HG02763 (cell line): Measurements from ENCODE around the gene TMEM154.
A peak's percentile ranks its signal among the peaks of the same experiment; 100 is the strongest.

Source experiments
- ATAC-seq: cut with Tn5 transposase; IDR thresholded peaks from one replicate; pipeline ENCODE4 v1.9.1; 2021; ENCODE audit warnings: mild to moderate bottlenecking, moderate library complexity; ENCODE audit not compliant: unreplicated experiment

TMEM154 gene

DNA sequence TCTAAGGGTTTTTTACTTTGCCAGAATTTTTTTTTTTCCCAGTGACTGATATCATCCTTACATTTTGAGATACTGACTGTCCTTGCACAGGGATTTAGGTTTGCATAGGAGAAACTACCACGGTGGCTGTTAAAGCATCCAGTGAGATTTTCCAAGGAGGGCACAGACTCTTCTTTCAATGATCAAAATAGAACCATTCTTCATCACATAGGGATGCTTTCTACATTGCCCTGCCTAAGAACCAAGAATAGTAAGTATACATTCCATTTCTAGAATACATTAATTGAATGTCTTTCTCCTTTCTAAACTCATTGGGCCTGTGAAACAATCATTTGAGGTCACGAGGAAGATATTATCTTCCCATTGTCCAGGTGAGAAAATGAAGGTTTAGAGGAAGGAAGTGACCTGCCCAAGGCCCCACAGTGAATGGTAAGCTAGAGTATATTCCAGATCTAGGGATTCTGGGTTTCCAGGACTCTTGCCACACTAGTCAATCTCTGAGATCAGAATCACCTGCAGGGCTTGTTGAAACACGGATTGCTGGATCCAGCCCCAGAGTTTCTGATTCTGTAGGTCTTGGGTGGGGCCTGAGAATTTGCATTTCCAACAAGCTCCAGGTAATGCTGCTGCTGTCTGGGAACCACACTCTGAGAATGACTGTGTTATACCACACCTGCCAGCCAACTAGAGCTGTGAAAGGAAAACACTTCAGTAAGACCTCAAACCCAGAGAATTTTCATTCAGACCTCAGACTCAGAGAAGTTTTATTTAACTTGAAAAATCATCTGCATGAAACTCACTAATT is 17.7 kb upstream of the TMEM154 start:
- no peak for ATAC-seq

DNA sequence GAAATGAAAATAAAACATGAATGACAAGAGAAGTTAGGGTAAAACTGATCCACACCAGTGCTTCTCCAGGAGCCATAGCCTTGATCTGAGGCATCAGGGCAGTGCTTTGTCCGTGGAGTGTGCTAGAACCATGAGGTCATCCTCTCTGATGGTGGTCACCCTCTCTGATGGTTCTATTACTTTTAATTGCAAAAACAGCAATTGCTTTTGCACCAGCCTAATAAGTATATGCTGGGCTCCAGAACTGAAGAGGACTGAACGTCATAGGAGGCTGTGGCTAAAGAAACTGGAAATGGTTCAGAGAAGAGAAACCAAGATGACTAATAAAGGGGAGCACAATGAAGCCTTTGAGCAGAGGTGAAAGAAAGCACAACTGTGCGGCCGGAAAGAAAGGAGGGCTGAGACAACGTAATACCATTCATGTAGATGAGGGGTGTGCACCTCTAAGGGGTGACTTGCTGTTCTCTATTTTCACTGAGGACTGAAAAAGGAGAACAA is 17.0 kb upstream of the TMEM154 start:
- peak; percentile 97 for ATAC-seq

- ATAC-seq: no peak
Measured at GRCh38 chr4:152693871-152694270, 14.1 kb upstream of the TMEM154 start.

- ATAC-seq: no peak
Measured at GRCh38 chr4:152691761-152692160, 12.0 kb upstream of the TMEM154 start.

DNA sequence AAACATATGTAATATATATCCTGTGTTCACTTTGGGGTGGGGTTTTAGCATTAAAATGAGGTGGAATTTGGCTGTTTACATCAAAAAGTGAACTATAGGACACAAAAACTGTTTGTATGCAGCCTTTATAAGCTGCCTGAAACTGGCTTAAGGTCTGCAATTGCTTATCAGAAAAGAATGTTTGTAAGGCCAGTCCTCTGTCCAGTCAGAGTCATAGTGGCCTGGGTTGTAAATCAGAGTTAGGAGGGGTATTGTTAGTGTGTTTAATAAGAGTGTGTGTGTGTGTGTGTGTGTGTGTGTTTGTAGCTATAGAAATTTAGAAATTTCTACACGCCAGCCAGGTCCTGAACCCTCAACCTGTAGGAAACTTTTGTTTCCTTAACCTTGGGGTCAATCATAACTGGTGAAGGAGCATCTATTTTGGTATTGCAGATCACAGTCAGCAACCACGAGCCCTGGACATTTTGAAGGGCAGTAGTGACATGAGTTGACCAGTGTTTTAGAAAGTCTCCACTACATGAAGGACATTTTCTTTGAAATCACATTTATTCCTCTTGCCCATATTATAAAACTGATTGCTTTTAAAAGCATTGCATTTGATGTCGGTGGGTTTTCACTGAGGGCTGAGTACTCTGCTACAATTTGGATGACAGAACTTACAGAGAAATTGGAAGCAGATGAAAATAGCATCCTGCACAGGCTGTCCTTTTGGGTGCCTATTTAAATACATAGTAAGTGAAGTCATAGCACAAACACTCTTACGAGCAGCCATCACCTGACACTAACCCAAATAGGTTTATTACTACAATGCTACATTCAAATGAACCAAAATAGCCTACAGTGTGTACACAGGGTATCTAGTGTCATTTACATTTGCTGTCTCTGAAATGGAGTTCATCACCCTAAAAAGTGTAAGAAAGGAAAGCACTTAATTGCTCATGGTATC is 11.2 kb upstream of the TMEM154 start:
- ATAC-seq: no peak

GRCh38 chr4:152689615-152690501 is 10.1 kb upstream of the TMEM154 start:
- no peak for ATAC-seq

- no peak for ATAC-seq
Measured at GRCh38 chr4:152687974-152688599, 8.3 kb upstream of the TMEM154 start.

GRCh38 chr4:152686452-152687013 is 6.7 kb upstream of the TMEM154 start:
- ATAC-seq: no peak

- no peak for ATAC-seq
Measured at GRCh38 chr4:152684587-152684986, 4.8 kb upstream of the TMEM154 start.

DNA sequence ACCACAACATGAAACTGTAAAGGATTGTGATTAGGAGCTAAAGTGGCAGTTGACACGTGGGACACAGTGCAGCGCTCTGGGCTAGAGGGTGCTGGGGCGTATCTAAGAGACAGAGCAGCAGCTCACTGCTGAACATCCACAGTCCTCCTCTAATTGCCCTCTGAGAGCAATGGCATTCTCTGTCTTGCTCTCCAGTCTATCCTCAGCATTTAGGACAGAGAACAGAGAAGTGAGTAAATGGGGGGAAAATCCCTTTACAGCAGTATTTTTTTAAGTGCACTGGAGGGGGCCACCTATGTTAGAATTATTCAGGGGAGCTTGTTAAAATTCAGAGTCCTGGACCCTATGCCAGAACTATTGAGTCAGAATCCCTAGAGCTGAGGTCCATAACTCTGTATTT is 4.2 kb upstream of the TMEM154 start:
- peak; percentile 46 for ATAC-seq

DNA sequence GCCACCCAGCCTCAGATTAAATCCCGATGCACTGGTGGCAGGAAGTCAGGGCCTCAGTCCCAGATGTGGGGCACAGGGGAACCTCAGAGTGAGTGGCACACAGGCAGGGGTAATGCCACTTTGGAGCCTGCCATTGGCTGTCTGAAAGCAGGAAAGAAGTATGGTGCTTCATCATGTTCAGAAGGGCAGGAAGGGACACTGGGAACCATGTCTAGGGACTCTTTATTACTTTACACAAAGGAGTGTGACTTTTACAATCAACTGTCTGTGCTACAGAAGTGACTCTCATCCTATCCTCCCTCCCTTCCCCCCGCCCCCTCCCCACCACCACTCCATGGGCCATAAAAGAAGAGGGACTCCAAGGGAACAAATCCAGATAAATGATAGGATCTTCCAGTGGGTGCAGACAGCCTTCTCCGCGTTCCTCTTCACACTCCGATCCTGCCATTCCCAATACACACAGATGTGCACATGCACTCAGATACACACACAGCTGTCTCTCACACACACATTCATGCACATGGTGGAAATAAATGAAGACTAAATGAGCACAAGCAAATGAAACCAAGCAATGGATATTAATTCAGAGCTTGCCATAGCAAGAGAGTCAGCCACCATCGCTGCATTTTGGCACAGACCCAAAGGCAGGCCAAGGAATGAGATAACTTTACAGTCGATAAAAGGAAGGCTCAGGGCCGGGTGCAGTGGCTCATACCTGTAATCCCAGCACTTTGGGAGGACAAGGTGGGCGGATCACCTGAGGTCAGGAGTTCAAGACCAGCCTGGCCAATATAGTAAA is 2.5 kb upstream of the TMEM154 start:
- no peak for ATAC-seq

DNA sequence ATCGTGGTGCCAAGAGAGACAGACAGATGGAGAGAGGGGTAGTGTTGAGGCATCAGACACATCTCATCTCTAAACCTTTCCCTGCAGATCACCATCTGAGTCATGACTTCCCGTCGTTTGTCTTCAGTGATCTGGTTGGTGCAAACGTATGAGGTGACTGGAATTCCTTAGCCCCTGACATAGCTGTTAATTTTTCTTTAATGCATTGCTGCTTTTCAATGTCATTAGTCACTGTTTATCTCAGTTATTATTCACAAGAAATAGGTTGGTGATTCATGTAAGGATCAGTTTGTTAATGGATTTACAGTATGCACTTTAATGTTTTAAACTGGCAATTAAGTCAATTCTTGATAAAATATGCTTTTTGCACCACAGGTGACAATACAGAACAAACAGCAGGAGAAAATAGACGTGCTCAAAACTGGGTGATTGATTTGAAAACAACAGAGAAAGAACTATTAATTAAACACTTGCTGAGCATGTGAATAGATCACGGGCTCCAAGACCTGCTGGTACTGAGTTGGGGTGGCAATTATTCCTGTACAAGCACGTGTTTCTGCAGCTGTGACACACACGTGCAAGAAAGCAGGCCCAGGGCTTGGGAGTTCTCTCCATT is 1.3 kb upstream of the TMEM154 start:
- no peak for ATAC-seq

DNA sequence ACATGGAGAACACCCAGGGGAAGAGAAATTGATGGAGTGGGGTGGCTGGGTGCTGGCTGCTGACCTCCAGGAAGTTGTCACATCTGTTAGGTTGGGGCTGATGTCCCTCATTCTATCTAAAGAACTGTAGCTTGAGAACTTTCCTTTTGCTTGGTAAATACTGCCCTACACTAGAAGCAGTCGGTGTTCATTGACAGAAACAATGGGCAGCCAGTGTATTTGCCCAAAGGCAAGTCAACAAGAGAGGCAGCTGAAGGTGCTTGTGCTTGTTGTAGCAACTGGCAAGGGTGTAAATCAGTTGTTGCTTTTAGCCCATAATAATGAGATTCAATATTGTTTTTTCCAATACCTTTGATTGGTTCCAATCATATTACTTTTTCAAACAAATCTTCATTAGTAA is 956 bp downstream of the TMEM154 start:
- ATAC-seq: no peak

GRCh38 chr4:152677117-152677516 is 2.7 kb downstream of the TMEM154 start:
- no peak for ATAC-seq

GRCh38 chr4:152676052-152676854 is 3.5 kb downstream of the TMEM154 start:
- peak; percentile 41 for ATAC-seq

GRCh38 chr4:152674359-152674758 is 5.4 kb downstream of the TMEM154 start:
- no peak for ATAC-seq

DNA sequence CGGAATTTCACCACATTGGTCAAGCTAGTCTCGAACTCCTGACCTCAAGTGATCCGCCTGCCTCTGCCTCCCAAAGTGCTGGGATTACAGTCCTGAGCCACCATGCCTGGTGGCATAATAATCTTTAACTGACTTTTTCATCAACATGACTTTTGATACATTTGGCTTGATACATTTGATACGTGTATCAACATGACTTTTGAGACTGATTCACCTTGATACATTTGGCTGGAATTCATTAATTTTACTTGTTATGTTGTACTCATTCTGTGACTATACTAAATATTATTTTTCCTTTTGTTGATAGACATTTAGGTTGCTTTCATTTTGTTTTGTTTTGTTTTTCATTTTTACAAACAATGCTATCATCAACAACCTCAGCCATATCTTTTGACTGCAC is 6.3 kb downstream of the TMEM154 start:
- ATAC-seq: no peak
